HepG2 (cell line): ENCODE data around the gene SEC16A. TPM values are rescaled to one million over a fixed set of nuclear protein-coding genes. Genes with fewer than 3 reads are reported as not detected.

Source experiments
- GFI1 ChIP-seq: sonication (generic); formaldehyde crosslinking; IDR thresholded peaks from 2 replicates; pipeline ENCODE4 v1.5.0; 2020; ENCODE audit warnings: missing genetic modification reagents, mild to moderate bottlenecking, borderline replicate concordance
- KLF16 ChIP-seq, 2 experiments: sonication (generic) in 1 of 2; formaldehyde crosslinking in 1 of 2; IDR thresholded peaks; 2 replicates each; pipeline versions ENCODE4 v1.6.1 to v1.8.0; 2016 to 2023; ENCODE audit warnings: missing genetic modification reagents in 2 of 2, missing compliant biosample characterization in 1 of 2
- NFKBIZ ChIP-seq: IDR thresholded peaks from 2 replicates; pipeline ENCODE4 v1.6.1; 2018; ENCODE audit warnings: missing genetic modification reagents, missing compliant biosample characterization
- POLR2AphosphoS5 ChIP-seq: IDR thresholded peaks from 2 replicates; pipeline ENCODE4 v1.6.1; 2012; ENCODE audit warnings: low read depth, low read length
- PTBP1 ChIP-seq: fragments of 200-400 bp; formaldehyde crosslinking; IDR thresholded peaks from 2 replicates; pipeline ENCODE4 v1.6.1; 2018; ENCODE audit warnings: low read length, low read depth; ENCODE audit not compliant: poor library complexity, severe bottlenecking
- RXRA ChIP-seq: sonication (generic); formaldehyde crosslinking; IDR thresholded peaks from 2 replicates; pipeline ENCODE4 v1.5.1; 2020; ENCODE audit warnings: missing genetic modification reagents
- ZFP36L1 ChIP-seq: sonication (generic); formaldehyde crosslinking; IDR thresholded peaks from 2 replicates; pipeline ENCODE4 v1.8.0; 2022; ENCODE audit warnings: mild to moderate bottlenecking, missing genetic modification reagents, moderate library complexity
- ZKSCAN1 ChIP-seq: fragments of 150-350 bp; IDR thresholded peaks from 2 replicates; pipeline ENCODE4 v1.6.1; 2014; ENCODE audit warnings: low read length
- ZNF260 ChIP-seq: sonication (generic); formaldehyde crosslinking; IDR thresholded peaks from 2 replicates; pipeline ENCODE4 v1.4.0; 2020; ENCODE audit warnings: missing genetic modification reagents, low read depth, mild to moderate bottlenecking, borderline replicate concordance
- ZNF331 ChIP-seq: sonication (generic); formaldehyde crosslinking; IDR thresholded peaks from 2 replicates; pipeline ENCODE4 v1.4.0; 2020; ENCODE audit warnings: missing genetic modification reagents
- ZSCAN20 ChIP-seq: sonication (generic); formaldehyde crosslinking; IDR thresholded peaks from 2 replicates; pipeline ENCODE4 v1.4.0; 2020; ENCODE audit warnings: missing genetic modification reagents, mild to moderate bottlenecking, borderline replicate concordance
- polyA plus RNA-seq, 8 experiments: library from polyadenylated mRNA; depleted of rRNA in 3 of 8; stranded (reverse) in 7 of 8; unstranded in 1 of 8; fragments of >200 nt; fragmentation: Illumina TruSeq in 4 of 8; extraction: Trizol in 4 of 8; gene quantifications; 2 replicates each; pipeline versions ENCODE4 v1.2.1 to v1.2.3, GENCODE V29; 2011 to 2016; ENCODE audit warnings: low read depth in 4 of 8, missing spikeins in 1 of 8, mixed read lengths in 1 of 8; ENCODE audit not compliant: insufficient read depth in 1 of 8
- total RNA-seq, 5 experiments: library from RNA; depleted of rRNA; stranded (reverse); fragments of >200 nt; fragmentation: Illumina TruSeq; extraction: Trizol; gene quantifications; 2 replicates each; pipeline ENCODE4 v1.2.3, GENCODE V29; 2016; ENCODE audit warnings: low read depth in 1 of 5
- TF ChIP-seq, protein P1 (sequence below): sonication (generic); formaldehyde crosslinking; IDR thresholded peaks from 2 replicates; pipeline ENCODE4 v1.4.0; 2020; ENCODE audit warnings: missing genetic modification reagents, borderline replicate concordance
- TF ChIP-seq, protein P2 (sequence below): fragments of 450-650 bp; IDR thresholded peaks from 2 replicates; pipeline ENCODE4 v1.6.1; 2016
- TF ChIP-seq, protein P3 (sequence below): sonication (generic); formaldehyde crosslinking; conservative IDR thresholded peaks from 2 replicates; pipeline ENCODE4 v1.4.0; 2020; ENCODE audit warnings: missing genetic modification reagents
- TF ChIP-seq, protein P4 (sequence below): sonication (generic); formaldehyde crosslinking; IDR thresholded peaks from 2 replicates; pipeline ENCODE4 v1.8.0; 2022; ENCODE audit warnings: mild to moderate bottlenecking, missing genetic modification reagents, borderline replicate concordance

The SEC16A gene
- total and polyA plus RNA-seq, 2 of the 13 experiments (the other 11 are each of a cell fraction or from before 2014, with no cell fraction given), result 15.9 to 18.9 TPM

DNA sequence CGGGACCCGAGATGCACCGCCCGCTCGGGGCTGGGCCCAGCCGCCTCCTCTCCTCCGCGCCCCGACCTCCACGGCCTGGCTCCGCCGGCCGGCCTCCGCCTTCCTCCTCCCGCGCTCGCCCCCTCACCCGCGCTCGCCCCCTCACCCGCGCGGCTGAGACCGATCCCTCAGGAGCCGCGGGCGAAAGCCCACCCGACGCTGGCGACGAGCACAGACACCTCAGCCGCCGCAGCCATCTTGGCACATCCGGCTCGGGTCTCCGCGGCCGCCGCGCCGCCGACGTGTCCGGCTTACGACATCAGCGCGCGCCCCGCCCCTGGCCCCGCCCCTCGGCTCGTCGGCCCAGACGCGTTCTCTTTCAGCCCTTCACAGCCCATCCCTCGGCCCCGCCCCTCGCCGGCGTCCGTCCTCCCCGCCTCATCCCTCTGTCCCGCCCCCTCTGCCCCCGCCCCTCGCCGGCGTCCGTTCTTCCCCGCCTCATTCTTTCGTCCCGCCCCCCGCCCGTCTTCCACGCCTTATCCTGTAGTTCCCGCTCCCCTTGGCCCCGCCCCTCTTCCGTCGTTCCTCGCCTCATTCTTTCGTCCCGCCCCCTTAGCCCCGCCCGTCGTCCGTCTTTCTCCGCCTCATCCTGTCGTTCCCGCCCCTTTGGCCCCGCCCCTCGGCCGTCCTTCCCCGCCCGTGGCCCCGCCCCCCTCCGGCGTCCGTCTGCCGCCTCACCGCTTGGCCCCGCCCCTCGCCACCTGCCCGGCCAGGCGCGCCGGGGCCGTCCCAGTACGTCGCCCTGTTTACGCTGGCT is at the start of gene SEC16A (continued):
- TF ChIP-seq POLR2AphosphoS5 (peak; percentile 81), KLF16 (CRISPR knock-in tag; IDR thresholded peaks at IDR 0.05) (no peak), ZFP36L1 (peak; percentile 12; the same call in 1 of the 2 replicates), NFKBIZ (CRISPR knock-in tag) (no peak), ZSCAN20 (CRISPR knock-in tag) (no peak), GFI1 (CRISPR knock-in tag) (no peak), ZNF331 (CRISPR knock-in tag) (peak; percentile 49; the same call in 1 of the 2 replicates), ZNF260 (CRISPR knock-in tag) (no peak), RXRA (CRISPR knock-in tag) (peak; percentile 42; the same call in 1 of the 2 replicates), ZKSCAN1 (no peak), PTBP1 (no peak)
- TF ChIP-seq, protein P1, sequence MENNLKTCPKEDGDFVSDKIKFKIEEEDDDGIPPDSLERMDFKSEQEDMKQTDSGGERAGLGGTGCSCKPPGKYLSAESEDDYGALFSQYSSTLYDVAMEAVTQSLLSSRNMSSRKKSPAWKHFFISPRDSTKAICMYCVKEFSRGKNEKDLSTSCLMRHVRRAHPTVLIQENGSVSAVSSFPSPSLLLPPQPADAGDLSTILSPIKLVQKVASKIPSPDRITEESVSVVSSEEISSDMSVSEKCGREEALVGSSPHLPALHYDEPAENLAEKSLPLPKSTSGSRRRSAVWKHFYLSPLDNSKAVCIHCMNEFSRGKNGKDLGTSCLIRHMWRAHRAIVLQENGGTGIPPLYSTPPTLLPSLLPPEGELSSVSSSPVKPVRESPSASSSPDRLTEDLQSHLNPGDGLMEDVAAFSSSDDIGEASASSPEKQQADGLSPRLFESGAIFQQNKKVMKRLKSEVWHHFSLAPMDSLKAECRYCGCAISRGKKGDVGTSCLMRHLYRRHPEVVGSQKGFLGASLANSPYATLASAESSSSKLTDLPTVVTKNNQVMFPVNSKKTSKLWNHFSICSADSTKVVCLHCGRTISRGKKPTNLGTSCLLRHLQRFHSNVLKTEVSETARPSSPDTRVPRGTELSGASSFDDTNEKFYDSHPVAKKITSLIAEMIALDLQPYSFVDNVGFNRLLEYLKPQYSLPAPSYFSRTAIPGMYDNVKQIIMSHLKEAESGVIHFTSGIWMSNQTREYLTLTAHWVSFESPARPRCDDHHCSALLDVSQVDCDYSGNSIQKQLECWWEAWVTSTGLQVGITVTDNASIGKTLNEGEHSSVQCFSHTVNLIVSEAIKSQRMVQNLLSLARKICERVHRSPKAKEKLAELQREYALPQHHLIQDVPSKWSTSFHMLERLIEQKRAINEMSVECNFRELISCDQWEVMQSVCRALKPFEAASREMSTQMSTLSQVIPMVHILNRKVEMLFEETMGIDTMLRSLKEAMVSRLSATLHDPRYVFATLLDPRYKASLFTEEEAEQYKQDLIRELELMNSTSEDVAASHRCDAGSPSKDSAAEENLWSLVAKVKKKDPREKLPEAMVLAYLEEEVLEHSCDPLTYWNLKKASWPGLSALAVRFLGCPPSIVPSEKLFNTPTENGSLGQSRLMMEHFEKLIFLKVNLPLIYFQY (CRISPR knock-in tag), result no peak
- TF ChIP-seq, protein P2, sequence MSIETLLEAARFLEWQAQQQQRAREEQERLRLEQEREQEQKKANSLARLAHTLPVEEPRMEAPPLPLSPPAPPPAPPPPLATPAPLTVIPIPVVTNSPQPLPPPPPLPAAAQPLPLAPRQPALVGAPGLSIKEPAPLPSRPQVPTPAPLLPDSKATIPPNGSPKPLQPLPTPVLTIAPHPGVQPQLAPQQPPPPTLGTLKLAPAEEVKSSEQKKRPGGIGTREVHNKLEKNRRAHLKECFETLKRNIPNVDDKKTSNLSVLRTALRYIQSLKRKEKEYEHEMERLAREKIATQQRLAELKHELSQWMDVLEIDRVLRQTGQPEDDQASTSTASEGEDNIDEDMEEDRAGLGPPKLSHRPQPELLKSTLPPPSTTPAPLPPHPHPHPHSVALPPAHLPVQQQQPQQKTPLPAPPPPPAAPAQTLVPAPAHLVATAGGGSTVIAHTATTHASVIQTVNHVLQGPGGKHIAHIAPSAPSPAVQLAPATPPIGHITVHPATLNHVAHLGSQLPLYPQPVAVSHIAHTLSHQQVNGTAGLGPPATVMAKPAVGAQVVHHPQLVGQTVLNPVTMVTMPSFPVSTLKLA, result no peak
- TF ChIP-seq, protein P3, sequence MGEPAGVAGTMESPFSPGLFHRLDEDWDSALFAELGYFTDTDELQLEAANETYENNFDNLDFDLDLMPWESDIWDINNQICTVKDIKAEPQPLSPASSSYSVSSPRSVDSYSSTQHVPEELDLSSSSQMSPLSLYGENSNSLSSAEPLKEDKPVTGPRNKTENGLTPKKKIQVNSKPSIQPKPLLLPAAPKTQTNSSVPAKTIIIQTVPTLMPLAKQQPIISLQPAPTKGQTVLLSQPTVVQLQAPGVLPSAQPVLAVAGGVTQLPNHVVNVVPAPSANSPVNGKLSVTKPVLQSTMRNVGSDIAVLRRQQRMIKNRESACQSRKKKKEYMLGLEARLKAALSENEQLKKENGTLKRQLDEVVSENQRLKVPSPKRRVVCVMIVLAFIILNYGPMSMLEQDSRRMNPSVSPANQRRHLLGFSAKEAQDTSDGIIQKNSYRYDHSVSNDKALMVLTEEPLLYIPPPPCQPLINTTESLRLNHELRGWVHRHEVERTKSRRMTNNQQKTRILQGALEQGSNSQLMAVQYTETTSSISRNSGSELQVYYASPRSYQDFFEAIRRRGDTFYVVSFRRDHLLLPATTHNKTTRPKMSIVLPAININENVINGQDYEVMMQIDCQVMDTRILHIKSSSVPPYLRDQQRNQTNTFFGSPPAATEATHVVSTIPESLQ (CRISPR knock-in tag), result no peak
- TF ChIP-seq, protein P4, sequence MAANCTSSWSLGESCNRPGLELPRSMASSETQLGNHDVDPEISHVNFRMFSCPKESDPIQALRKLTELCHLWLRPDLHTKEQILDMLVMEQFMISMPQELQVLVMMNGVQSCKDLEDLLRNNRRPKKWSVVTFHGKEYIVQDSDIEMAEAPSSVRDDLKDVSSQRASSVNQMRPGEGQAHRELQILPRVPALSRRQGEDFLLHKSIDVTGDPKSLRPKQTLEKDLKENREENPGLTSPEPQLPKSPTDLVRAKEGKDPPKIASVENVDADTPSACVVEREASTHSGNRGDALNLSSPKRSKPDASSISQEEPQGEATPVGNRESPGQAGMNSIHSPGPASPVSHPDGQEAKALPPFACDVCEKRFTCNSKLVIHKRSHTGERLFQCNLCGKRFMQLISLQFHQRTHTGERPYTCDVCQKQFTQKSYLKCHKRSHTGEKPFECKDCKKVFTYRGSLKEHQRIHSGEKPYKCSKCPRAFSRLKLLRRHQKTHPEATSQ, result no peak
